Neural cell (in vitro differentiated cells): Measurements from ENCODE around the gene ATP1A4.

Experiments
- EP300 ChIP-seq: fragments of 450-650 bp; conservative IDR thresholded peaks from 2 replicates; pipeline ENCODE4 v1.6.1; 2014; ENCODE audit warnings: antibody characterized with exemption, mild to moderate bottlenecking, moderate library complexity; ENCODE audit not compliant: poor library complexity, severe bottlenecking
- EZH2 ChIP-seq: fragments of 200-600, 300-800 bp; shearing (Covaris generic), sonication (generic); IDR thresholded peaks from 2 replicates; pipeline ENCODE4 v1.6.1; 2014; ENCODE audit warnings: antibody characterized with exemption, low read length, borderline replicate concordance, mild to moderate bottlenecking; ENCODE audit not compliant: insufficient read depth, poor library complexity, severe bottlenecking
- POLR2AphosphoS5 ChIP-seq: IDR thresholded peaks from 2 replicates; pipeline ENCODE4 v1.6.1; 2012
- RAD21 ChIP-seq: fragments of 450-650 bp; conservative IDR thresholded peaks from 2 replicates; pipeline ENCODE4 v1.6.1; 2014; ENCODE audit warnings: antibody characterized with exemption, mild to moderate bottlenecking, moderate library complexity
- TAF1 ChIP-seq: IDR thresholded peaks from 2 replicates; pipeline ENCODE4 v1.6.1; 2012; ENCODE audit warnings: low read depth
- TF ChIP-seq, protein P1 (sequence below): fragments of 450-650 bp; IDR thresholded peaks from 2 replicates; pipeline ENCODE4 v1.5.1; 2014; ENCODE audit warnings: antibody characterized with exemption, mild to moderate bottlenecking, moderate library complexity; ENCODE audit not compliant: poor library complexity, severe bottlenecking
- TF ChIP-seq, protein P2 (sequence below): IDR thresholded peaks from 2 replicates; pipeline ENCODE4 v1.6.1; 2012; ENCODE audit warnings: borderline replicate concordance

DNA sequence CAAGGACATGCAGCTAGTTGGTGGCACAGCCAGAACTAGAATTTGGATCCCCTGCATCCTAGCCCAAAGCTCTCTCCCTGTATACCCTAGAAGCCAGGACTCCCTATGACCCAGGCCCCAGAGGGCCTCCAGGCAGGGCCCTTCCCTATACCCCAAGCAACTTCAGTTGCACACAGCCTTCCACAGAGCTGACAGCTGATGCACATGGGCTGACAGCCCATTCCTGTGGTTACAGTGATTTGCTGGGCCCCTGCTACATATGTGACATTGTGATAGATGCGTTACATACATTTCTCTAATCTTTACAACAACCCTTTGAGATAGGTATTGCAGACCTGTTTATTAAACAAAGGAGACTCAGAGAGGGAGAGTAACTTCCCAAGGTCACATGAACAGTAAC, 30.0 kb upstream of the ATP1A4 start:
- TF ChIP-seq, protein P1, sequence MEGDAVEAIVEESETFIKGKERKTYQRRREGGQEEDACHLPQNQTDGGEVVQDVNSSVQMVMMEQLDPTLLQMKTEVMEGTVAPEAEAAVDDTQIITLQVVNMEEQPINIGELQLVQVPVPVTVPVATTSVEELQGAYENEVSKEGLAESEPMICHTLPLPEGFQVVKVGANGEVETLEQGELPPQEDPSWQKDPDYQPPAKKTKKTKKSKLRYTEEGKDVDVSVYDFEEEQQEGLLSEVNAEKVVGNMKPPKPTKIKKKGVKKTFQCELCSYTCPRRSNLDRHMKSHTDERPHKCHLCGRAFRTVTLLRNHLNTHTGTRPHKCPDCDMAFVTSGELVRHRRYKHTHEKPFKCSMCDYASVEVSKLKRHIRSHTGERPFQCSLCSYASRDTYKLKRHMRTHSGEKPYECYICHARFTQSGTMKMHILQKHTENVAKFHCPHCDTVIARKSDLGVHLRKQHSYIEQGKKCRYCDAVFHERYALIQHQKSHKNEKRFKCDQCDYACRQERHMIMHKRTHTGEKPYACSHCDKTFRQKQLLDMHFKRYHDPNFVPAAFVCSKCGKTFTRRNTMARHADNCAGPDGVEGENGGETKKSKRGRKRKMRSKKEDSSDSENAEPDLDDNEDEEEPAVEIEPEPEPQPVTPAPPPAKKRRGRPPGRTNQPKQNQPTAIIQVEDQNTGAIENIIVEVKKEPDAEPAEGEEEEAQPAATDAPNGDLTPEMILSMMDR, result no peak
- TF ChIP-seq EP300 (no peak), POLR2AphosphoS5 (no peak), TAF1 (no peak), EZH2 (no peak), RAD21 (no peak)
- TF ChIP-seq, protein P2, sequence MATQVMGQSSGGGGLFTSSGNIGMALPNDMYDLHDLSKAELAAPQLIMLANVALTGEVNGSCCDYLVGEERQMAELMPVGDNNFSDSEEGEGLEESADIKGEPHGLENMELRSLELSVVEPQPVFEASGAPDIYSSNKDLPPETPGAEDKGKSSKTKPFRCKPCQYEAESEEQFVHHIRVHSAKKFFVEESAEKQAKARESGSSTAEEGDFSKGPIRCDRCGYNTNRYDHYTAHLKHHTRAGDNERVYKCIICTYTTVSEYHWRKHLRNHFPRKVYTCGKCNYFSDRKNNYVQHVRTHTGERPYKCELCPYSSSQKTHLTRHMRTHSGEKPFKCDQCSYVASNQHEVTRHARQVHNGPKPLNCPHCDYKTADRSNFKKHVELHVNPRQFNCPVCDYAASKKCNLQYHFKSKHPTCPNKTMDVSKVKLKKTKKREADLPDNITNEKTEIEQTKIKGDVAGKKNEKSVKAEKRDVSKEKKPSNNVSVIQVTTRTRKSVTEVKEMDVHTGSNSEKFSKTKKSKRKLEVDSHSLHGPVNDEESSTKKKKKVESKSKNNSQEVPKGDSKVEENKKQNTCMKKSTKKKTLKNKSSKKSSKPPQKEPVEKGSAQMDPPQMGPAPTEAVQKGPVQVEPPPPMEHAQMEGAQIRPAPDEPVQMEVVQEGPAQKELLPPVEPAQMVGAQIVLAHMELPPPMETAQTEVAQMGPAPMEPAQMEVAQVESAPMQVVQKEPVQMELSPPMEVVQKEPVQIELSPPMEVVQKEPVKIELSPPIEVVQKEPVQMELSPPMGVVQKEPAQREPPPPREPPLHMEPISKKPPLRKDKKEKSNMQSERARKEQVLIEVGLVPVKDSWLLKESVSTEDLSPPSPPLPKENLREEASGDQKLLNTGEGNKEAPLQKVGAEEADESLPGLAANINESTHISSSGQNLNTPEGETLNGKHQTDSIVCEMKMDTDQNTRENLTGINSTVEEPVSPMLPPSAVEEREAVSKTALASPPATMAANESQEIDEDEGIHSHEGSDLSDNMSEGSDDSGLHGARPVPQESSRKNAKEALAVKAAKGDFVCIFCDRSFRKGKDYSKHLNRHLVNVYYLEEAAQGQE, result no peak
